Erythroblast (primary cell): ENCODE measurements around the gene AP4S1.

Experiments used
- GATA1 ChIP-seq: IDR thresholded peaks from 2 replicates; pipeline ENCODE4 v1.6.1; 2011; ENCODE audit warnings: low read depth, mild to moderate bottlenecking, control low read depth, low read length, moderate library complexity
- POLR2A ChIP-seq: IDR thresholded peaks from 2 replicates; pipeline ENCODE4 v1.6.1; 2011; ENCODE audit warnings: mild to moderate bottlenecking, low read length

DNA sequence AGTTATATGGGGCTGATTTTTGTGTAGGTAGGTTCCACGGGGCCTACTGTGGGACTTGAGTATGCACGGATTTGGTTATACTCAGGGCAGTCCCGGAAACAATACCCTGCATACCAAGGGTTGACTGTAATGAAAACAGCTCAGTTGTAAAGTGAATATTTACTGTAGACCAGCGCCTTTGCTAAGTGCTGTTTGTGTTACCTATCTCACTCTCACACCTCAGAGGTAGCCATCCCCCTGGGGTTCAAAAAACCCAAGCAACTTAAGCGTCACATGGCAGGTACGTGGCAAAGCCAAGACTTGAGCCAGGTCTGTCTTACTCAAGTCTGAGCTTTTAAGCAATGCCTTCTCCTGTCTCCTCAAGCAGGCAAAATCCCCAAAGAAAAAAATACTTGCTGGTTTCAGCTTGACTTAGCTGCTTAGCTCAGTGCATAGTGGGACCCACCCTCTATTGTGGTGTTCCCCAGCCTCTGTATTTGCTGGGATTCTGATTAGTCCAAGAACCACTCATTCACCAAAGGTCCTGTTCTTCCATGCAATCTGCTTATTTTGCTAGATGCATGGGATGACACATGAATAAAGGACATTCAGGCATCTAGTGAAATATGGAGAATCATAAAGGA, 34.9 kb downstream of the AP4S1 start:
- TF ChIP-seq POLR2A (no peak), GATA1 (no peak)
